ENCODE data around the gene PTPRN2. TPM values are rescaled to one million over a fixed set of nuclear protein-coding genes. Genes with fewer than 3 reads are reported as not detected.

Gene PTPRN2
- total RNA-seq, 1 donor = 0.09 TPM

DNA sequence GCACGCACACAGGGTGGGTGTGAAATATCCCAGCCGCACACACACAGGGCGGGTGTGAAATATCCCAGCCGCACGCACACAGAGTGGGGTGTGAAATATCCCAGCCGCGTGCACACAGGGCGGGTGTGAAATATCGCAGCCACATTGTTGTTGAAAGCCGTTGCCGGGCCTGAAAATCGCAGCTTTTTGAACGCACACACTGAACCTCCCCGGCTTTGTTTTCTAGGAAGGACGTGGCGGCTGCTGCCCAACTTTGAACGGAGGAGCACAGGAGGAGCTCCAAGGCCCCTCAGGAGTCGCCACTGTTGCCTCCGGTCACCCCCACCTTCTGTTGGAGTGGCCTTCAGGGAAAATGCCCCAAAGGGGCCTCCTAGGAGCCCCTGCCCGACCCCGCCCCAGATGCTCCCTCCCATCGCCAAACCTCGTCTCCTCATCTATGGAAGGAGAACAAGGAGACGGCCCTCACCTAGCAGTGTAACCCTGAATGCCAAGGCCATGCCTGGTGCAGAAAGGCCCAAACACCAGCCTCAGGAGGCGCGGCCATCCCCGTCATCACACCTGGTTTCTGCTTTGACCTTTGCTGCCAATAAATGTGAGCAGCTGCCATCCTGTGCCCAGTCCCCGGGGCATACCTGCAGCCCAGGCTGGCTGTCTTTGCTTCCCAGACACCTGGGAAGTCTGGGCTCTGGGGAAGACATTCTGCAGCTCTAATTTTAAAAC is 318.6 kb downstream of the PTPRN2 start:
- H3K4me3 ChIP-seq (ENCODE audit: low read depth, low read length) = no peak overlapping the region
- DNase-seq (ENCODE audit: low read depth) = no peak
- TF ChIP-seq CTCF (IDR thresholded peaks at IDR 0.05; ENCODE audit: insufficient read depth, low read length) = no peak

GRCh38 chr7:158267742-158268435 is 319.7 kb downstream of the PTPRN2 start:
- TF ChIP-seq CTCF (IDR thresholded peaks at IDR 0.05; ENCODE audit: insufficient read depth, low read length) = no peak
- no peak overlapping the region for H3K4me3 ChIP-seq (ENCODE audit: low read depth, low read length)
- no peak for DNase-seq (ENCODE audit: low read depth)

GRCh38 chr7:158266817-158267741 is 320.5 kb downstream of the PTPRN2 start:
- no peak for TF ChIP-seq CTCF (IDR thresholded peaks at IDR 0.05; ENCODE audit: insufficient read depth, low read length)
- no peak for DNase-seq (ENCODE audit: low read depth)
- H3K4me3 ChIP-seq (ENCODE audit: low read depth, low read length) = no peak overlapping the region

DNA sequence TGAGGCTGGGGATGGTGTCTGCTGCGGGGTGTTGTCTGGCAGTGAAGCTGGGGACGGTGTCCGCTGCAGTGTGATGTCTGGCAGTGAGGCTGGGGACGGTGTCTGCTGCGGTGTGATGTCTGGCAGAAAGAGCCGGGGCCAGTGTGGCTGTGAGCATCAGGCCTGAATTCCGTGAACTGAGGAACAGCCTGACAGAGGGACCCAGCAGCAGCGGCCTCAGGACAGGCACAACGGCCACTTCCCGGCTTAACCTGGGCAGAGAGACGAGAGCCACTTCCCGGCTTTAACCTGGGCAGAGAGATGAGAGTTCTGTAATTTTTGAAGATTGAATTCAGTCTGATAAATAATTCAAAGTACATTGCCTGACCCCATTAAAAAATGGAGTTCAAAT is 321.2 kb downstream of the PTPRN2 start:
- no peak for DNase-seq (ENCODE audit: low read depth)
- TF ChIP-seq CTCF (IDR thresholded peaks at IDR 0.05; ENCODE audit: insufficient read depth, low read length) = no peak
- no peak overlapping the region for H3K4me3 ChIP-seq (ENCODE audit: low read depth, low read length)

GRCh38 chr7:158265743-158266080 is 321.9 kb downstream of the PTPRN2 start:
- no peak overlapping the region for H3K4me3 ChIP-seq (ENCODE audit: low read depth, low read length)
- DNase-seq (ENCODE audit: low read depth) = no peak
- TF ChIP-seq CTCF (IDR thresholded peaks at IDR 0.05; ENCODE audit: insufficient read depth, low read length) = no peak

DNA sequence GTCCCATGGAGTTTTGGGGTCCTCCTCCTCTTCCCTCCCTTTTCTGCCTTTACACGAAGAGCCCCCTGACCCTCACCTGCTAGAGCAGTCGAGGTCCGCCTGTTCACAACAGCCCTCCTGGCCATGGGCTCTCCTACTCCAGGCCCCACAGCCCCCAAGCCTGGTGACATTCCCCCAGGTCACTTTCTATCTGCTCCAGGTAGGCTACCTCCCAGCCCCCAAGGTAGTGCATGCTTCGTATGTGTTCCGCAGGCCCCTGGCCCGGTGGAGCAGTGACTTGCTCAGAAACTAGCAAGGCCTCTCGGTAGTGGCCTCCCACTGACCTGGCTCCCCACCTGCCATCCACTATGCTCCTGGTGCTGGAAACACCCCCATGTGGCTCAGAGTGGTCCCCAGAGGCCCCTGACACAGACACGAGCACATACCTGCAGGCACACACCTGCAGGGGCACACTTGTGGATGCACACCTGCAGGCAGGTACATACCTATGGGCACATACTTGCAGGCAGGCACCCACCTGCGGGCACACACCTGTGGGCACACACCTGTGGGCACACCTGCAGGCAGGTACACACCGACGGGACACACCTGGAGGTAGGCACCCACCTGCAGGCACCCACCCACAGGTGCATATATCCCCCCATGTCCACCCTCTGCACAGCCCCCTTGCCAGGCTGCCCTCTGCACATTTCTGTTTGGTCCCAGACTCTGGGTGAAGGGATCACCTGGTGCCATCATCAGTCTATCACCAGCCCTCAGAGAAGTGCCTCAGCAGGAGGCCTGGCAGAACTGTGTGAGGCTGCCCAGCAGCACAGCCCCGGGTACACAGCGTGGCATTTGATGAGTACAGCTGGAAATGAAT is 322.5 kb downstream of the PTPRN2 start:
- no peak for DNase-seq (ENCODE audit: low read depth)
- no peak overlapping the region for H3K4me3 ChIP-seq (ENCODE audit: low read depth, low read length)
- no peak for TF ChIP-seq CTCF (IDR thresholded peaks at IDR 0.05; ENCODE audit: insufficient read depth, low read length)

All from fibroblast of the aortic adventitia (primary cell).